ENCODE data around the gene RAB9B. TPM values are rescaled to one million over a fixed set of nuclear protein-coding genes. Genes with fewer than 3 reads are reported as not detected.
"Not testable (repeated sequence)": the region's sequence is repeated elsewhere in the genome, so short reads cannot be mapped to it uniquely, and the experiment has no call there.

RAB9B gene
- total RNA-seq, 1 experiment from 2014 or later: 0.05 TPM

- TF ChIP-seq ATF3 (IDR thresholded peaks at IDR 0.05) (no peak), SIN3A (IDR thresholded peaks at IDR 0.05; ENCODE audit: low read depth) (no peak), EGR1 (IDR thresholded peaks at IDR 0.05; ENCODE audit: low read depth) (no peak), RAD21 (IDR thresholded peaks at IDR 0.05; ENCODE audit: low read depth) (peak; percentile 51), MAX (IDR thresholded peaks at IDR 0.05) (no peak), ZFX (IDR thresholded peaks at IDR 0.05) (no peak), ZBTB33 (IDR thresholded peaks at IDR 0.05; ENCODE audit: extremely low read depth, insufficient replicate concordance, low read length) (no peak), SP1 (IDR thresholded peaks at IDR 0.05; ENCODE audit: low read depth) (no peak), CTCF (IDR thresholded peaks at IDR 0.05 in 2 of 3, conservative IDR thresholded peaks at IDR 0.05 in 1 of 3; ENCODE audit: borderline replicate concordance in 1 of 3, insufficient read depth in 1 of 3, low read depth in 2 of 3, low read length in 2 of 3) (peak; percentile 40 to 44 (median 42); a peak in 4 of 6 replicates)
- Histone ChIP-seq H3K4me2 (ENCODE audit: low read length) (no peak overlapping the region), H3K4me1 (ENCODE audit: control insufficient read depth in 1 of 2, insufficient read depth in 2 of 2, low read length in 2 of 2) (no peaks in the 10 kb centered on the region), H4K20me1 (ENCODE audit: insufficient read depth) (no peaks in the 10 kb centered on the region), H3K9me3 (ENCODE audit: control insufficient read depth in 1 of 2, insufficient read depth in 1 of 2, low read depth in 1 of 2, low read length in 2 of 2) (no peaks in the 10 kb centered on the region), H3K27me3 (ENCODE audit: insufficient read depth, low read length) (no peaks in the 10 kb centered on the region), H3K9ac (ENCODE audit: low read length) (no peak overlapping the region), H2AFZ (ENCODE audit: low read depth, low read length, poor library complexity, severe bottlenecking) (no peak overlapping the region), H3K36me3 (ENCODE audit: control insufficient read depth in 1 of 2, insufficient read depth in 2 of 2, low read length in 2 of 2) (no peaks in the 10 kb centered on the region), H3K79me2 (ENCODE audit: insufficient read depth, low read length) (no peaks in the 10 kb centered on the region), H3K4me3 (replicated peaks in 1 of 2; ENCODE audit: low read depth in 1 of 2, low read length in 2 of 2) (no peak overlapping the region), H3K27ac (ENCODE audit: low read depth, low read length) (no peak overlapping the region), H3K9me2 (ENCODE audit: insufficient read depth) (no peaks in the 10 kb centered on the region)
- ChIA-PET POLR2A (no interaction called here), CTCF (no interaction called here), RAD21 (ENCODE audit: low non-redundant PET in 1 of 2, low total read pairs in 2 of 2, uncharacterized antibody in 2 of 2, unreplicated experiment in 2 of 2) (no interaction called here)
- peak; percentile 59 for ATAC-seq
- BruUV-seq (replicated peaks): no TSS peak
- peak; percentile 15 for DNase-seq (ENCODE audit: low read depth, low spot score)
- intact Hi-C loops (cut with micrococcal nuclease): loop anchor here (1.0 to 2.0 kb wide), 3 partner anchors 106 to 284 kb away; no protein-coding TSS in a partner anchor
Measured at GRCh38 chrX:103817502-103817901, 14.6 kb downstream of the RAB9B start.

GRCh38 chrX:103817101-103817500 is 15.0 kb downstream of the RAB9B start:
- H3K4me1 ChIP-seq (ENCODE audit: control insufficient read depth in 1 of 2, insufficient read depth in 2 of 2, low read length in 2 of 2); H4K20me1 ChIP-seq (ENCODE audit: insufficient read depth); H3K79me2 ChIP-seq (ENCODE audit: insufficient read depth, low read length); H3K9me2 ChIP-seq (ENCODE audit: insufficient read depth); POLR2A ChIA-PET; DNase-seq (ENCODE audit: low read depth, low spot score); H3K4me2 ChIP-seq (ENCODE audit: low read length); H3K27ac ChIP-seq (ENCODE audit: low read depth, low read length); RAD21 ChIA-PET (ENCODE audit: low non-redundant PET in 1 of 2, low total read pairs in 2 of 2, uncharacterized antibody in 2 of 2, unreplicated experiment in 2 of 2); BruUV-seq (replicated peaks); H3K36me3 ChIP-seq (ENCODE audit: control insufficient read depth in 1 of 2, insufficient read depth in 2 of 2, low read length in 2 of 2); H3K27me3 ChIP-seq (ENCODE audit: insufficient read depth, low read length); H3K9ac ChIP-seq (ENCODE audit: low read length); H3K9me3 ChIP-seq (ENCODE audit: control insufficient read depth in 1 of 2, insufficient read depth in 1 of 2, low read depth in 1 of 2, low read length in 2 of 2); H2AFZ ChIP-seq (ENCODE audit: low read depth, low read length, poor library complexity, severe bottlenecking); H3K4me3 ChIP-seq (replicated peaks in 1 of 2; ENCODE audit: low read depth in 1 of 2, low read length in 2 of 2): not testable (repeated sequence)
- CTCF ChIA-PET: interaction anchor here (0.6 kb wide), 1 partner anchor 284 kb away, joined by 3 read pairs; no protein-coding TSS in a partner anchor
- intact Hi-C loops (cut with micrococcal nuclease): loop anchor here (1.0 to 2.0 kb wide), 3 partner anchors 106 to 284 kb away; no protein-coding TSS in a partner anchor
- peak; percentile 11; the same call in 1 of the 2 replicates for ATAC-seq

Measured in HCT116 (cell line).